Upper lobe of left lung (tissue), 6 donors: ENCODE measurements around the gene OPCML. TPM values are rescaled to one million over a fixed set of nuclear protein-coding genes. Genes with fewer than 3 reads are reported as not detected.

Experiments used
- ATAC-seq, 2 donors: fragments of 200-7000 bp; cut with Tn5 transposase; one replicate each; pipeline ENCODE4 v1.9.1; 2022; ENCODE audit warnings: mild to moderate bottlenecking in 2 of 2, moderate library complexity in 2 of 2; ENCODE audit not compliant: low FRiP score in 2 of 2
- DNase-seq, 2 donors: peaks; one replicate each; pipeline ENCODE4 v3.0.0-alpha.2; 2019 to 2020
- H3K27ac ChIP-seq, 4 donors: fragments of 200-600 bp; sonication (generic); one replicate each; pipeline ENCODE4 v1.5.1; 2016 to 2019
- H3K27me3 ChIP-seq, 4 donors: fragments of 200-600 bp; sonication (generic); one replicate each; pipeline ENCODE4 v1.5.1; 2017 to 2019
- H3K36me3 ChIP-seq, 4 donors: fragments of 200-600 bp; sonication (generic); one replicate each; pipeline ENCODE4 v1.5.1; 2016 to 2019
- H3K4me1 ChIP-seq, 4 donors: fragments of 200-600 bp; sonication (generic); one replicate each; pipeline ENCODE4 v1.5.1; 2018 to 2019
- H3K4me3 ChIP-seq, 4 donors: fragments of 200-600 bp; sonication (generic); one replicate each; pipeline ENCODE4 v1.5.1; 2017 to 2019; ENCODE audit warnings: mild to moderate bottlenecking in 2 of 4, moderate library complexity in 1 of 4
- H3K9me3 ChIP-seq, 4 donors: fragments of 200-600 bp; sonication (generic); one replicate each; pipeline ENCODE4 v1.5.1; 2018 to 2019
- CTCF ChIP-seq, 6 experiments: fragments of 450-650 bp in 4 of 6; fragments of 200-600 bp in 2 of 6; sonication (generic) in 2 of 6; IDR thresholded peaks; one replicate each; pipeline ENCODE4 v1.5.1; 2016 to 2019; ENCODE audit warnings: antibody characterized with exemption in 6 of 6
- EP300 ChIP-seq, 4 donors: sonication (generic); formaldehyde crosslinking; IDR thresholded peaks; one replicate each; pipeline ENCODE4 v1.5.1; 2017; ENCODE audit warnings: antibody characterized with exemption in 4 of 4, control low read depth in 2 of 4
- POLR2A ChIP-seq, 4 donors: fragments of 450-650 bp; IDR thresholded peaks; one replicate each; pipeline ENCODE4 v1.5.1; 2016 to 2017; ENCODE audit warnings: antibody characterized with exemption in 4 of 4, mild to moderate bottlenecking in 2 of 4
- POLR2AphosphoS5 ChIP-seq, 2 donors: sonication (generic); formaldehyde crosslinking; IDR thresholded peaks; one replicate each; pipeline ENCODE4 v1.5.1; 2017; ENCODE audit warnings: antibody characterized with exemption in 2 of 2
- WGBS, 2 donors: methylation state at CpG; one replicate each; pipeline ENCODE4 v1.1.5; 2017 to 2018; 5-methylcytosine and 5-hydroxymethylcytosine counted together
- total RNA-seq, 6 donors: library from RNA; depleted of rRNA in 4 of 6; stranded (reverse); fragments of >200 nt in 4 of 6; gene quantifications; one replicate each; pipeline versions ENCODE4 v1.1.0 to v1.2.1, GENCODE V29; 2016 to 2021
- donor health status: DM: no; HTN: no; CAD: no; lungs with moderate emphysema.
- donor health status: DM: no; HTN: yes; CAD: no; lungs with severe emphysema.

Gene OPCML
- total RNA-seq, 6 donors from 2014 or later, result 0.10 TPM; not detected in 5

DNA sequence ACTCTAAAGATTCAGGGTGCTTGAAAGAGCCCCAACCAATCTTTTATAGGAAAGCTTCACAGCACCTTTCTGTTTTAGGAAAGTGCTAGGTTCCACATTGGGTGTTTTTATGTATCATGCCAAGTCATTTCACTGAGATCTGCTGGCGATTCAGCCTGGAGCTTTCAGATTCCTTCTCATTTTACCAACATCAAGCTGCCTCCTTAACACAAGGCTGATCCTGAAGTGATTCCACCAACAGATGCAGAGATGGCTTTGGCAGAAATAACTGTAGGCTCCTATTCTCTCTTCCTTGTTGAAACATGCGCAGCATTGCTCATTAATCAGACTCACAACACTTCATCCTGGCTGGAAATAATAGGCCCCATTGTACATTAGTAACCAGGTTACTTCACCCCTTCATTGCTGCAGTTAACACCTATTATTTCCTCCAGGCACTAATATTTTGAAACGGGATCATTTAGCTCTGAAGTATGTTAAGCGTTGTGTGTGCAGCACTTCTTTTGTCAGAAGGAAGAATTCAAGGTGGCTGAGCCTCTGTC, 89.0 kb downstream of the OPCML start:
- no peaks in the 10 kb centered on the region for H3K4me1 ChIP-seq
- H3K27me3 ChIP-seq, result no peaks in the 10 kb centered on the region
- TF ChIP-seq POLR2AphosphoS5 (IDR thresholded peaks at IDR 0.05) (no peak), POLR2A (IDR thresholded peaks at IDR 0.05) (no peak), EP300 (IDR thresholded peaks at IDR 0.05) (no peak), CTCF (IDR thresholded peaks at IDR 0.05) (no peak)
- 71 to 73% methylated on average over 4 of the region's 4 CpGs for WGBS, 2 donors
- no peak for ATAC-seq
- no peaks in the 10 kb centered on the region for H3K9me3 ChIP-seq
- no peaks in the 10 kb centered on the region for H3K36me3 ChIP-seq
- no peak overlapping the region for H3K4me3 ChIP-seq
- no peak for DNase-seq
- H3K27ac ChIP-seq, result no peak overlapping the region

- WGBS, 2 donors, result 67 to 75% methylated on average over 1 of the region's 1 CpG
- TF ChIP-seq EP300 (IDR thresholded peaks at IDR 0.05), result no peak
- TF ChIP-seq POLR2AphosphoS5 (IDR thresholded peaks at IDR 0.05), result no peak
- no peak for TF ChIP-seq POLR2A (IDR thresholded peaks at IDR 0.05)
- TF ChIP-seq CTCF (IDR thresholded peaks at IDR 0.05), result no peak
- ATAC-seq (no peak), DNase-seq (no peak)
- Histone ChIP-seq H3K4me1 (no peaks in the 10 kb centered on the region), H3K27me3 (no peaks in the 10 kb centered on the region), H3K9me3 (no peaks in the 10 kb centered on the region), H3K36me3 (no peaks in the 10 kb centered on the region), H3K4me3 (no peak overlapping the region), H3K27ac (no peak overlapping the region)
Observed at GRCh38 chr11:133441964-133442660, 90.2 kb downstream of the OPCML start.

DNA sequence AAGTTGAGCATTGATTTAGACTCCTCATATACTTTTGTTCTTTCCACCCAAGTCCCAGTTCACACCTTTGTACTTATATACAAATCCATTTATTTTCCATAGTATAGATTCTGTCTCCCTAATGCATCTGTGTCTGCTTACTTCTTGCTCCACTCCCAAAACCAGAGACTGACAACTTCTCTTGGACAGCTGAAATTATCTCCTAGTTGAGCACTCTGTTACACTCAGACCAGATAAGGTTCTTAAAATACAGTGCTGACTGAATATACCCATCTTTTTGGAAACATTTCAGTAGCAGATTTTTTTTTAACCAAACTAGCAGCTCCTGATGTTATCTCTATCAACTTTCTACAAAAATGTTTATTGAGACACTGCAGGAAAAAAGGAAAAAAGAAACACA, 106.3 kb downstream of the OPCML start:
- H3K36me3 ChIP-seq, result no peaks in the 10 kb centered on the region
- H3K9me3 ChIP-seq, result no peaks in the 10 kb centered on the region
- ATAC-seq (no peak), DNase-seq (no peak)
- no peak overlapping the region for H3K27ac ChIP-seq
- no peaks in the 10 kb centered on the region for H3K4me1 ChIP-seq
- H3K27me3 ChIP-seq, result no peaks in the 10 kb centered on the region
- TF ChIP-seq POLR2A (IDR thresholded peaks at IDR 0.05) (no peak), EP300 (IDR thresholded peaks at IDR 0.05) (no peak), CTCF (IDR thresholded peaks at IDR 0.05) (no peak), POLR2AphosphoS5 (IDR thresholded peaks at IDR 0.05) (no peak)
- H3K4me3 ChIP-seq, result no peak overlapping the region

DNA sequence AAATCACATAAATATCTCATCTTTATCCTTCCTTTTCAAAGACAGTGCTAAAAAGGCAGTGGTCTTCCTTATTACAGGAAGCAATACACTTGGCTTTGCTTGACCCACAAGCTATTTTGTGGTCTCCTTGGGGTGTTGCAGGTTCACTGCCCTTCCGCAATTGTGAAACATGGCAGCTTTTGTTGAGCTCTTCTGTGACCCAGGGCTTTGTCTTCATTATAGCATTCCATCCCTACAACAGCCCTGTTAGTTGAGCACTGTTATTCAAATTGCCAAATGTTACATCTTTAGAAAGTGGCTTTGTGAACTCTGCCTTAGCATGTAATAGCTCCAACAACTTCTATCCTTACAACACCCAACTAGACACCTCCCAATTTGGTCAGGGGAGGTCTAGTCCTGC, 107.1 kb downstream of the OPCML start:
- no peaks in the 10 kb centered on the region for H3K36me3 ChIP-seq
- H3K4me1 ChIP-seq, result no peaks in the 10 kb centered on the region
- no peaks in the 10 kb centered on the region for H3K27me3 ChIP-seq
- 82 to 94% methylated on average over 1 of the region's 1 CpG for WGBS, 2 donors
- no peak overlapping the region for H3K27ac ChIP-seq
- H3K9me3 ChIP-seq, result no peaks in the 10 kb centered on the region
- no peak for TF ChIP-seq POLR2A (IDR thresholded peaks at IDR 0.05)
- ATAC-seq (no peak), DNase-seq (no peak)
- no peak overlapping the region for H3K4me3 ChIP-seq

DNA sequence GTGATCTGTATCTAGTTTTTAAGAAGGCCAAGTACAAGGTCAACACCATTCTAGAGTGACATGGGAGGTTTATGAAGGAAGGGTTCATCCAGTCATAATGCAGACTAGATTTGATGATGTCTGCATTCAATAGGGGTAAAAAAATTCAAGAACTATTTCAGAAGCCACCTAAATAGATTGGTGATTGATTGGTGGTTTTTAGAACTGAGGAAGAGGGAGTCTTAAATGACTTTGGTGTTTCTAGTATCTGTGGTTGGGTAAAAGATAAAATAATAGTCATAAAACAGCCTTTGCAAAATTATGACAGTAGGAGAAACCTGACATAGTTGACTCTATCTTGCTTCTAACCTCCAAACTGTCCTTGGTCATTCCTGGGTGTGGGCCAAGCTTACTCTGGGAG, 114.1 kb downstream of the OPCML start:
- Histone ChIP-seq H3K36me3 (no peaks in the 10 kb centered on the region), H3K4me3 (no peak overlapping the region), H3K9me3 (no peaks in the 10 kb centered on the region), H3K27ac (no peak overlapping the region), H3K27me3 (no peaks in the 10 kb centered on the region), H3K4me1 (no peaks in the 10 kb centered on the region)
- ATAC-seq (no peak), DNase-seq (no peak)
- TF ChIP-seq CTCF (IDR thresholded peaks at IDR 0.05), result no peak
- no peak for TF ChIP-seq EP300 (IDR thresholded peaks at IDR 0.05)
- TF ChIP-seq POLR2AphosphoS5 (IDR thresholded peaks at IDR 0.05), result no peak
- TF ChIP-seq POLR2A (IDR thresholded peaks at IDR 0.05), result no peak
